ENCODE data around the gene TMEM178B.

GRCh38 chr7:141281311-141281710 lies 207.4 kb downstream of the TMEM178B start:
- no peak for TF ChIP-seq PAWR (CRISPR knock-in tag; IDR thresholded peaks at IDR 0.05; ENCODE audit: borderline replicate concordance)
- no peak for TF ChIP-seq CTCF (CRISPR knock-in tag; IDR thresholded peaks at IDR 0.05)
- TF ChIP-seq NFKB2 (CRISPR knock-in tag; IDR thresholded peaks at IDR 0.05; ENCODE audit: borderline replicate concordance): no peak
- no peak for TF ChIP-seq MYNN (CRISPR knock-in tag; IDR thresholded peaks at IDR 0.05; ENCODE audit: low read depth)
- TF ChIP-seq NR2C2 (CRISPR knock-in tag; IDR thresholded peaks at IDR 0.05; ENCODE audit: borderline replicate concordance): no peak
- TF ChIP-seq TCF7 (IDR thresholded peaks at IDR 0.05; ENCODE audit: low read depth): no peak
- TF ChIP-seq ESRRA (CRISPR knock-in tag; IDR thresholded peaks at IDR 0.05; ENCODE audit: low read depth): no peak
- no peak for TF ChIP-seq TFAP4 (IDR thresholded peaks at IDR 0.05; ENCODE audit: borderline replicate concordance, low read depth)
- no peak for TF ChIP-seq ZNF878 (CRISPR knock-in tag; IDR thresholded peaks at IDR 0.05)
- TF ChIP-seq EZH2 (conservative IDR thresholded peaks at IDR 0.05; ENCODE audit: low read depth, low read length): no peak
- TF ChIP-seq HDAC2 (CRISPR knock-in tag; IDR thresholded peaks at IDR 0.05): no peak
- no peak for TF ChIP-seq RELA (CRISPR knock-in tag; IDR thresholded peaks at IDR 0.05)

Data from HepG2 (cell line).